Pancreas (tissue), 10 donors: ENCODE data around the gene TRRAP. TPM values are rescaled to one million over a fixed set of nuclear protein-coding genes. Genes with fewer than 3 reads are reported as not detected.

Source experiments
- ATAC-seq, 4 donors: fragments of 200-7000 bp; cut with Tn5 transposase; one replicate each; pipeline versions ENCODE4 v1.8.0 to v1.9.1; 2020; ENCODE audit warnings: mild to moderate bottlenecking in 4 of 4, moderate library complexity in 4 of 4
- DNase-seq, 6 donors: peaks; one replicate each; pipeline ENCODE4 v3.0.0-alpha.2; 2020
- FAIRE-seq: peaks from 2 replicates; lab custom pipeline; 2012; peaks lifted over from hg19 to GRCh38; lab: Jason Lieb, UNC
- H3K27ac ChIP-seq, 4 donors: fragments of 200-600 bp; sonication (generic); 1 replicate in 3 of 4; 2 replicates in 1 of 4; pipeline versions ENCODE4 v1.5.0 to v1.8.0; 2020
- H3K27me3 ChIP-seq, 4 donors: fragments of 200-600 bp; one replicate each; pipeline ENCODE4 v1.8.0; 2021
- H3K36me3 ChIP-seq, 3 donors: fragments of 200-600 bp; sonication (generic) in 1 of 3; one replicate each; pipeline versions ENCODE4 v1.5.0 to v1.8.0; 2020 to 2021
- H3K4me1 ChIP-seq, 3 donors: fragments of 200-600 bp; one replicate each; pipeline ENCODE4 v1.8.0; 2021
- H3K4me3 ChIP-seq, 4 donors: fragments of 200-600 bp; sonication (generic) in 2 of 4; one replicate each; pipeline versions ENCODE4 v1.5.0 to v1.8.0; 2020 to 2021
- H3K9me3 ChIP-seq, 4 donors: fragments of 200-600 bp; one replicate each; pipeline ENCODE4 v1.8.0; 2021
- WGBS, 2 donors: extraction: QIAGEN DNeasy Blood & Tissue Kit; methylation state at CpG; one replicate each; pipeline ENCODE4 v1.1.7; 2013; 5-methylcytosine and 5-hydroxymethylcytosine counted together
- intact Hi-C, 3 donors: fragments of 100-400 bp; cut with DNase I; formaldehyde crosslinking; loops; one replicate each; pipeline versions ENCODE4 v1.11.1 to v1.14.2; 2022
- polyA plus RNA-seq, 2 donors: library from polyadenylated mRNA; stranded (reverse); fragments of 200-250 nt; gene quantifications; one replicate each; pipeline ENCODE4 v1.2.3, GENCODE V29; 2013
- total RNA-seq, 6 donors: library from RNA; stranded (reverse); fragmentation: NEBNext Ultra II Directional in 4 of 6; extraction: Animal tissue kit (Norgen Biotek cat#: 25700) in 4 of 6; gene quantifications; one replicate each; pipeline versions ENCODE4 v1.2.1 to v1.2.4, GENCODE V29; 2021 to 2023
- TF ChIP-seq, protein P1 (sequence below), 4 donors: fragments of 200-600 bp; sonication (generic) in 3 of 4; IDR thresholded peaks; one replicate each; pipeline versions ENCODE4 v1.5.0 to v1.8.0; 2021; ENCODE audit warnings: antibody characterized with exemption in 4 of 4
- donor health status: healthy with polysubstance abuse.
- donor health status: DM: no; HTN: no; CAD: no; lungs with moderate emphysema.
- donor health status: DM: no; HTN: no; CAD: no.
- donor health status: control.
- donor health status: control.
- donor health status: Bipolar disorder and iron deficiency.
- donor health status: DM: yes; HTN: yes; CAD: no.
- donor health status: DM: no; HTN: no; CAD: no.
- donor health status: DM: no; HTN: no; CAD: no.
- donor health status: DM: yes; HTN: yes; CAD: no.

The TRRAP gene
- total and polyA plus RNA-seq, 8 donors: 10.2 to 25.1 (median 15.6) TPM

DNA sequence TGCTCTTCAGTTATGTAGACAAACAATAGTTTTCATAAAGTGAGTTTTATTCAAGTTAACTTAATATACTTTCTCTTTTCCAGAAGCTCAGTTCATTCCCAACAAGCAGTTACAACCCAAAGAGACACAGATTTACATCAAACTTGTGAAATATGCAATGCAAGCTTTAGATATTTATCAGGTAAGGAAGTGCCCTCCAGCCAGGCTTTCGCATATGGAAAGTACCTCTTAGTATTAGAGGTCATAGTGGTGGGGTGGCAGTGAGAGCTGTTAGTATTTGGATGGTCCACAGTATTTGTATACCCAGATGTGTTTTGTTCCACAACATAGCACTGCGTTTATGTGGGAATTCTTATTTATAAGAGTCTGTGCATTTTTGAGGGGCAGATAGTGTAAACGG, 32.1 kb downstream of the TRRAP start:
- H3K27ac ChIP-seq: no peak overlapping the region
- peaks cover 0 to 61% (median 15%) of the 10 kb centered on the region in 3 donors for H3K36me3 ChIP-seq
- FAIRE-seq: no peak
- WGBS, 2 donors: 90 to 95% methylated on average over 3 of the region's 3 CpGs
- H3K9me3 ChIP-seq: no peaks in the 10 kb centered on the region
- DNase-seq: no peak
- intact Hi-C loops: no loop called here
- TF ChIP-seq, protein P1, sequence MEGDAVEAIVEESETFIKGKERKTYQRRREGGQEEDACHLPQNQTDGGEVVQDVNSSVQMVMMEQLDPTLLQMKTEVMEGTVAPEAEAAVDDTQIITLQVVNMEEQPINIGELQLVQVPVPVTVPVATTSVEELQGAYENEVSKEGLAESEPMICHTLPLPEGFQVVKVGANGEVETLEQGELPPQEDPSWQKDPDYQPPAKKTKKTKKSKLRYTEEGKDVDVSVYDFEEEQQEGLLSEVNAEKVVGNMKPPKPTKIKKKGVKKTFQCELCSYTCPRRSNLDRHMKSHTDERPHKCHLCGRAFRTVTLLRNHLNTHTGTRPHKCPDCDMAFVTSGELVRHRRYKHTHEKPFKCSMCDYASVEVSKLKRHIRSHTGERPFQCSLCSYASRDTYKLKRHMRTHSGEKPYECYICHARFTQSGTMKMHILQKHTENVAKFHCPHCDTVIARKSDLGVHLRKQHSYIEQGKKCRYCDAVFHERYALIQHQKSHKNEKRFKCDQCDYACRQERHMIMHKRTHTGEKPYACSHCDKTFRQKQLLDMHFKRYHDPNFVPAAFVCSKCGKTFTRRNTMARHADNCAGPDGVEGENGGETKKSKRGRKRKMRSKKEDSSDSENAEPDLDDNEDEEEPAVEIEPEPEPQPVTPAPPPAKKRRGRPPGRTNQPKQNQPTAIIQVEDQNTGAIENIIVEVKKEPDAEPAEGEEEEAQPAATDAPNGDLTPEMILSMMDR (IDR thresholded peaks at IDR 0.05): no peak
- no peak for ATAC-seq
- H3K4me1 ChIP-seq: no peaks in the 10 kb centered on the region
- no peak overlapping the region for H3K4me3 ChIP-seq
- H3K27me3 ChIP-seq: no peaks in the 10 kb centered on the region

DNA sequence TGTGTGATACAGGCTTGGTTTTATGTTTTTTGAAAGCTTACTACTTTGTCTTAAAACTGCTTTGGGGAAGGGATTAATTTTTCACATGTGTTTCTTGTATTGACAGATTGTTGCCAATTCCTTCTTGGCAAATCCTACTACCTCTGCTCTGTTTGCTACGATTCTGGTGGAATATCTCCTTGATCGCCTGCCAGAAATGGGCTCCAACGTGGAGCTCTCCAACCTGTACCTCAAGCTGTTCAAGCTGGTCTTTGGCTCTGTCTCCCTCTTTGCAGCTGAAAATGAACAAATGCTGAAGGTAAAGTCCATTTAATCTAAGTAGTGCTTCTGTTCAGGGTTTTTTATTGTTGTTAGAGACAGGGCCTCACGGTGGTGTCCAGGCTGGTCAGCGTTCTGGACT, 33.6 kb downstream of the TRRAP start:
- H3K27me3 ChIP-seq: no peaks in the 10 kb centered on the region
- no peaks in the 10 kb centered on the region for H3K4me1 ChIP-seq
- DNase-seq (no peak), ATAC-seq (no peak), FAIRE-seq (no peak)
- intact Hi-C loops: no loop called here
- WGBS, 2 donors: 62 to 67% methylated on average over 5 of the region's 5 CpGs
- H3K4me3 ChIP-seq: no peak overlapping the region
- no peaks in the 10 kb centered on the region for H3K9me3 ChIP-seq
- no peak overlapping the region for H3K27ac ChIP-seq
- peaks cover 4 to 61% (median 6%) of the 10 kb centered on the region in 3 donors for H3K36me3 ChIP-seq
- TF ChIP-seq, protein P1 (IDR thresholded peaks at IDR 0.05): no peak

DNA sequence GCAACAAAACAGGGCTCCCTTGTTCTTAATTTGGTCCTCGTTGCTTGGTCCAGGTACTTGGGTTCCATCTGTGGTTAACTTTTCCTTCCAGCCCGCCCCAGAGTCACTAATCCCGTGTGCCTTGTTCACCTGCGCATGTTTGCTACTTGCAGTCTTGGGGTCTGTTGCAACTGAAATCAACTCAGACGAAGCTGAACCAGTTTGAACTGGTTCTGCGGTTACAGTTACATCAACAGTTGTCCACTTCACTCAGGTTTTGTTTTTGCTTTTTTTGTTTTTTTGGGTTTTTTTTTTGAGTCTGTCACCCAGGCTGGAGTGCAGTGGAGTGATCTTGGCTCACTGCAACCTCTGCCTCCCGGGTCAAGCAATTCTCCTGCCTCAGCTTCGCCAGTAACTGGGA, 34.7 kb downstream of the TRRAP start:
- no peak overlapping the region for H3K27ac ChIP-seq
- WGBS, 2 donors: 90 to 91% methylated on average over 8 of the region's 8 CpGs
- peaks cover 4 to 67% (median 8%) of the 10 kb centered on the region in 3 donors for H3K36me3 ChIP-seq
- no peak for FAIRE-seq
- no peak for DNase-seq
- no peaks in the 10 kb centered on the region for H3K9me3 ChIP-seq
- ATAC-seq: no peak
- intact Hi-C loops: no loop called here
- TF ChIP-seq, protein P1 (IDR thresholded peaks at IDR 0.05): no peak
- no peaks in the 10 kb centered on the region for H3K4me1 ChIP-seq
- H3K27me3 ChIP-seq: no peaks in the 10 kb centered on the region
- no peak overlapping the region for H3K4me3 ChIP-seq

DNA sequence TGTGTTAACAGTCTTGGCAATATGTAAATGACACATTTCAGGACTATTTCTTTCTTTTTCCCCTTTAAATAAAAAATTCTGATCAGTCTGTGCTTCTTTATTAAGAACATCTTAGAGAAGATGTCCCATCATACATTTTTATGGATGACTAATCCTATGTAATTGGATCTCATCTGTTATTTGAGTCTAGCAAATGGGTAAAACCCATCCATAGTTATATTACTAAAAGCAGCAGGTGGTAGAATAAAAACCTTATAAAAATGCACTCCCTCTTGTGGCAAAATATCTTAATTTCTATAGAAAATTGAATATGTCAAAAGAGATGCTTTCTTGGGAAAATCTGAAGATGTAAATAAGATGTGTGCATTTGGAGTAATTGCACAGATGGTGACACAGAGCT, 35.3 kb downstream of the TRRAP start:
- Histone ChIP-seq H3K36me3 (peaks cover 4 to 68% (median 8%) of the 10 kb centered on the region in 3 donors), H3K4me3 (no peak overlapping the region)

DNA sequence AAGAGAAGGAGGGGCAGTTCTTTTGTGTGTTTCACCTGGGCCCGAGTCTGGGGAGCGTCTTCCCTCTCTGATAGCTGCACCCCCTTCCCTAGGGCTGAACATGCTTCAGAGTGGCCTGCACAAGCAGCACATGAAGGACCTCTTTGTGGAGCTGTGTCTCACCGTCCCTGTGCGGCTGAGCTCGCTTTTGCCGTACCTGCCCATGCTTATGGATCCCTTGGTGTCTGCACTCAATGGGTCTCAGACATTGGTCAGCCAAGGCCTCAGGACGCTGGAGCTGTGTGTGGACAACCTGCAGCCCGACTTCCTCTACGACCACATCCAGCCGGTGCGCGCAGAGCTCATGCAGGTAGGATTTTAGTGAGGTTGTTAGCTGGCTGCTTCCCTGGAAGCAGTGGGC, 39.0 kb downstream of the TRRAP start:
- no peak overlapping the region for H3K4me3 ChIP-seq
- ATAC-seq (no peak), FAIRE-seq (no peak), DNase-seq (no peak)
- no peaks in the 10 kb centered on the region for H3K4me1 ChIP-seq
- no peaks in the 10 kb centered on the region for H3K9me3 ChIP-seq
- 95% methylated on average over 12 of the region's 12 CpGs for WGBS, 2 donors
- intact Hi-C loops: no loop called here
- no peak overlapping the region for H3K27ac ChIP-seq
- no peaks in the 10 kb centered on the region for H3K27me3 ChIP-seq
- TF ChIP-seq, protein P1 (IDR thresholded peaks at IDR 0.05): no peak
- H3K36me3 ChIP-seq: peaks cover 9 to 58% (median 14%) of the 10 kb centered on the region in 3 donors

More for the DNA sequence above, 35.3 kb downstream of the TRRAP start:
- no peaks in the 10 kb centered on the region for H3K27me3 ChIP-seq
- ATAC-seq (no peak), DNase-seq (no peak), FAIRE-seq (no peak)
- no peak overlapping the region for H3K27ac ChIP-seq
- intact Hi-C loops: no loop called here
- no peaks in the 10 kb centered on the region for H3K4me1 ChIP-seq
- TF ChIP-seq, protein P1 (IDR thresholded peaks at IDR 0.05): no peak
- H3K9me3 ChIP-seq: no peaks in the 10 kb centered on the region
